ENCODE data around the gene EPHB1. TPM values are rescaled to one million over a fixed set of nuclear protein-coding genes. Genes with fewer than 3 reads are reported as not detected.

EPHB1 gene
- total RNA-seq, 4 donors from 2014 or later: 1.00 to 8.9 (median 4.5) TPM

DNA sequence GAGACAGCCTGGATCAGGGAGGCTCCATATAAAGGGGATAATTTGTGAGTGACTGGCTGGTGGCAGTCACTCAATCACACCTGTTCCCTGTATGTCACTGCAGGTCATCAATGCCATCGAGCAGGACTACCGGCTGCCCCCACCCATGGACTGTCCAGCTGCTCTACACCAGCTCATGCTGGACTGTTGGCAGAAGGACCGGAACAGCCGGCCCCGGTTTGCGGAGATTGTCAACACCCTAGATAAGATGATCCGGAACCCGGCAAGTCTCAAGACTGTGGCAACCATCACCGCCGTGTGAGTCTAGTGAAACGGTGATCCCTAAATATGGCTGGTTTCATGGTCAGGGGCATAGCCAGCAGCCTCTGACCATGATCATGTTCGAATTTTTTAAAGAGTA is 453.2 kb downstream of the EPHB1 start:
- Histone ChIP-seq H3K4me3 (no peak overlapping the region), H3K36me3 (no peaks in the 10 kb centered on the region), H3K27ac (peak overlapping the region; percentile 20 to 34 (median 29)), H3K27me3 (no peaks in the 10 kb centered on the region), H3K9me3 (no peaks in the 10 kb centered on the region), H3K4me1 (no peaks in the 10 kb centered on the region)
- intact Hi-C loops (cut with DNase I; ENCODE audit: low total_unique reads): no loop called here
- ATAC-seq (peak; percentile 71 to 72), DNase-seq (peak; percentile 43 to 44)
- in situ Hi-C loops (cut with MboI; ENCODE audit: low sequenced_read_pairs in 4 of 4): loop anchor here in 1 of 4 donors (10.0 kb wide), 1 partner anchor 453 kb away; the partner anchor contains the start of gene EPHB1
- TF ChIP-seq POLR2A (IDR thresholded peaks at IDR 0.05): no peak
- TF ChIP-seq, protein P1, sequence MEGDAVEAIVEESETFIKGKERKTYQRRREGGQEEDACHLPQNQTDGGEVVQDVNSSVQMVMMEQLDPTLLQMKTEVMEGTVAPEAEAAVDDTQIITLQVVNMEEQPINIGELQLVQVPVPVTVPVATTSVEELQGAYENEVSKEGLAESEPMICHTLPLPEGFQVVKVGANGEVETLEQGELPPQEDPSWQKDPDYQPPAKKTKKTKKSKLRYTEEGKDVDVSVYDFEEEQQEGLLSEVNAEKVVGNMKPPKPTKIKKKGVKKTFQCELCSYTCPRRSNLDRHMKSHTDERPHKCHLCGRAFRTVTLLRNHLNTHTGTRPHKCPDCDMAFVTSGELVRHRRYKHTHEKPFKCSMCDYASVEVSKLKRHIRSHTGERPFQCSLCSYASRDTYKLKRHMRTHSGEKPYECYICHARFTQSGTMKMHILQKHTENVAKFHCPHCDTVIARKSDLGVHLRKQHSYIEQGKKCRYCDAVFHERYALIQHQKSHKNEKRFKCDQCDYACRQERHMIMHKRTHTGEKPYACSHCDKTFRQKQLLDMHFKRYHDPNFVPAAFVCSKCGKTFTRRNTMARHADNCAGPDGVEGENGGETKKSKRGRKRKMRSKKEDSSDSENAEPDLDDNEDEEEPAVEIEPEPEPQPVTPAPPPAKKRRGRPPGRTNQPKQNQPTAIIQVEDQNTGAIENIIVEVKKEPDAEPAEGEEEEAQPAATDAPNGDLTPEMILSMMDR (IDR thresholded peaks at IDR 0.05 in 4 of 5, conservative IDR thresholded peaks at IDR 0.05 in 1 of 5): no peak

- Histone ChIP-seq H3K36me3 (no peaks in the 10 kb centered on the region), H3K4me1 (no peaks in the 10 kb centered on the region), H3K27me3 (no peaks in the 10 kb centered on the region), H3K27ac (no peak overlapping the region), H3K9me3 (no peaks in the 10 kb centered on the region), H3K4me3 (no peak overlapping the region)
- DNase-seq (no peak), ATAC-seq (no peak)
- TF ChIP-seq, protein P1 (IDR thresholded peaks at IDR 0.05 in 4 of 5, conservative IDR thresholded peaks at IDR 0.05 in 1 of 5): no peak
- no peak for TF ChIP-seq POLR2A (IDR thresholded peaks at IDR 0.05)
- in situ Hi-C loops (cut with MboI; ENCODE audit: low sequenced_read_pairs in 4 of 4): loop anchor here in 1 of 4 donors (10.0 kb wide), 1 partner anchor 454 kb away; the partner anchor contains the start of gene EPHB1
- intact Hi-C loops (cut with DNase I; ENCODE audit: low total_unique reads): no loop called here
Observed at GRCh38 chr3:135249186-135249585, 454.1 kb downstream of the EPHB1 start.

DNA sequence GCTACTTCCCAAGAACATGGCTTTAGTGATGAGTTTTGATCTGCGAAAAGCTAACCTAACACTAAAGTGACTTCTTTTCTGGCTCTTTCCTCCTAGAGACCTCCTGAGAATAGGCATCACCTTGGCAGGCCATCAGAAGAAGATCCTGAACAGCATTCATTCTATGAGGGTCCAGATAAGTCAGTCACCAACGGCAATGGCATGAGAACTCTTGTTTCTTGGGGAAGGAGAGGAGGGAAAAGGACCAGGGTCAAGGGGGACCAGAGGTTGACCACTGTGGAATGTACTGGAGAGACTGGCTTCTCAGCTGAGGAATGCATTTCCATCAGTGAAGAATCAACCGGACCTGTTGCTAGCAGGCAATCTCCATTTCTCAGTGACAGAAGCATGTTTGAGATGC is 463.9 kb downstream of the EPHB1 start:
- no peak overlapping the region for H3K4me3 ChIP-seq
- H3K9me3 ChIP-seq: no peaks in the 10 kb centered on the region
- H3K27ac ChIP-seq: no peak overlapping the region
- in situ Hi-C loops (cut with MboI; ENCODE audit: low sequenced_read_pairs in 4 of 4): no loop called here
- no peaks in the 10 kb centered on the region for H3K27me3 ChIP-seq
- TF ChIP-seq, protein P1 (IDR thresholded peaks at IDR 0.05 in 4 of 5, conservative IDR thresholded peaks at IDR 0.05 in 1 of 5): no peak
- no peak for TF ChIP-seq POLR2A (IDR thresholded peaks at IDR 0.05)
- intact Hi-C loops (cut with DNase I; ENCODE audit: low total_unique reads): no loop called here
- no peak for DNase-seq
- H3K36me3 ChIP-seq: no peaks in the 10 kb centered on the region
- ATAC-seq: no peak
- H3K4me1 ChIP-seq: no peaks in the 10 kb centered on the region

- Histone ChIP-seq H3K27ac (no peak overlapping the region), H3K4me3 (no peak overlapping the region), H3K4me1 (no peaks in the 10 kb centered on the region), H3K9me3 (no peaks in the 10 kb centered on the region), H3K36me3 (no peaks in the 10 kb centered on the region), H3K27me3 (no peaks in the 10 kb centered on the region)
- DNase-seq: no peak
- no peak for TF ChIP-seq POLR2A (IDR thresholded peaks at IDR 0.05)
- TF ChIP-seq, protein P1 (IDR thresholded peaks at IDR 0.05 in 4 of 5, conservative IDR thresholded peaks at IDR 0.05 in 1 of 5): no peak
- no peak for ATAC-seq
- in situ Hi-C loops (cut with MboI; ENCODE audit: low sequenced_read_pairs in 4 of 4): no loop called here
- intact Hi-C loops (cut with DNase I; ENCODE audit: low total_unique reads): no loop called here
Observed at GRCh38 chr3:135260025-135260424, 465.0 kb downstream of the EPHB1 start.

GRCh38 chr3:135261214-135261775 is 466.2 kb downstream of the EPHB1 start:
- DNase-seq (no peak), ATAC-seq (no peak)
- TF ChIP-seq, protein P1 (IDR thresholded peaks at IDR 0.05 in 4 of 5, conservative IDR thresholded peaks at IDR 0.05 in 1 of 5): no peak
- no peak for TF ChIP-seq POLR2A (IDR thresholded peaks at IDR 0.05)
- no peak overlapping the region for H3K4me3 ChIP-seq
- in situ Hi-C loops (cut with MboI; ENCODE audit: low sequenced_read_pairs in 4 of 4): no loop called here
- no peaks in the 10 kb centered on the region for H3K4me1 ChIP-seq
- H3K36me3 ChIP-seq: no peaks in the 10 kb centered on the region
- H3K27me3 ChIP-seq: no peaks in the 10 kb centered on the region
- no peak overlapping the region for H3K27ac ChIP-seq
- no peaks in the 10 kb centered on the region for H3K9me3 ChIP-seq
- intact Hi-C loops (cut with DNase I; ENCODE audit: low total_unique reads): no loop called here
